Neural cell (in vitro differentiated cells): Measurements from ENCODE around the gene GPR62. TPM values are rescaled to one million over a fixed set of nuclear protein-coding genes. Genes with fewer than 3 reads are reported as not detected.

Experiments
- H2AFZ ChIP-seq: fragments of 200-600, 300-800 bp; sonication (generic), shearing (Covaris generic); 2 replicates; pipeline ENCODE4 v1.6.0; 2014; ENCODE audit warnings: low read depth, mild to moderate bottlenecking, antibody characterized with exemption, low read length, moderate library complexity
- H3F3A ChIP-seq: fragments of 200-600 bp; shearing (Covaris generic); 2 replicates; pipeline ENCODE4 v1.6.1; 2016; ENCODE audit warnings: mild to moderate bottlenecking, moderate library complexity, mixed read lengths, antibody characterized with exemption, low read length; ENCODE audit not compliant: insufficient read depth, poor library complexity, severe bottlenecking
- H3K27ac ChIP-seq: fragments of 200-600, 300-800 bp; sonication (generic), shearing (Covaris generic); 2 replicates; pipeline ENCODE4 v1.5.1; 2014; ENCODE audit warnings: mild to moderate bottlenecking, low read length, moderate library complexity
- H3K27me3 ChIP-seq: fragments of 300-800, 200-600 bp; sonication (generic), shearing (Covaris generic); 2 replicates; pipeline ENCODE4 v1.6.0; 2014; ENCODE audit warnings: mild to moderate bottlenecking, low read depth, low read length, moderate library complexity; ENCODE audit not compliant: insufficient read depth
- H3K36me3 ChIP-seq: fragments of 300-800, 200-600 bp; sonication (generic), shearing (Covaris generic); 2 replicates; pipeline ENCODE4 v1.5.1; 2014; ENCODE audit warnings: mild to moderate bottlenecking, antibody characterized with exemption, low read length, moderate library complexity; ENCODE audit not compliant: insufficient read depth
- H3K4me2 ChIP-seq: fragments of 300-800, 200-600 bp; sonication (generic), shearing (Covaris generic); 2 replicates; pipeline ENCODE4 v1.6.0; 2014; ENCODE audit warnings: mild to moderate bottlenecking, low read length
- H3K4me3 ChIP-seq: fragments of 300-800, 200-600 bp; sonication (generic), shearing (Covaris generic); 2 replicates; pipeline ENCODE4 v1.5.1; 2014; ENCODE audit warnings: mild to moderate bottlenecking, low read length, moderate library complexity
- H3K79me2 ChIP-seq: fragments of 200-600 bp; shearing (Covaris generic); replicated peaks from 2 replicates; pipeline ENCODE4 v1.6.0; 2014; ENCODE audit warnings: mild to moderate bottlenecking, low read length, moderate library complexity; ENCODE audit not compliant: insufficient read depth
- H3K9ac ChIP-seq: fragments of 300-800, 200-600 bp; sonication (generic), shearing (Covaris generic); 2 replicates; pipeline ENCODE4 v1.6.1; 2016; ENCODE audit warnings: mild to moderate bottlenecking, low read length, mixed read lengths
- H3K9me2 ChIP-seq: fragments of 200-600 bp; shearing (Covaris generic); 2 replicates; pipeline ENCODE4 v1.6.1; 2016; ENCODE audit warnings: mild to moderate bottlenecking, low read length, mixed read lengths; ENCODE audit not compliant: insufficient read depth
- H3K9me3 ChIP-seq: fragments of 200-600, 300-800 bp; sonication (generic), shearing (Covaris generic); 2 replicates; pipeline ENCODE4 v1.6.1; 2016; ENCODE audit warnings: mild to moderate bottlenecking, mixed run types, low read length, moderate library complexity, mixed read lengths
- H4K20me1 ChIP-seq: fragments of 200-600 bp; shearing (Covaris generic); 2 replicates; pipeline ENCODE4 v1.6.1; 2016; ENCODE audit warnings: mild to moderate bottlenecking, mixed run types; ENCODE audit not compliant: insufficient read depth
- EP300 ChIP-seq: fragments of 450-650 bp; conservative IDR thresholded peaks from 2 replicates; pipeline ENCODE4 v1.6.1; 2014; ENCODE audit warnings: antibody characterized with exemption, mild to moderate bottlenecking, moderate library complexity; ENCODE audit not compliant: poor library complexity, severe bottlenecking
- EZH2 ChIP-seq: fragments of 200-600, 300-800 bp; shearing (Covaris generic), sonication (generic); IDR thresholded peaks from 2 replicates; pipeline ENCODE4 v1.6.1; 2014; ENCODE audit warnings: antibody characterized with exemption, low read length, borderline replicate concordance, mild to moderate bottlenecking; ENCODE audit not compliant: insufficient read depth, poor library complexity, severe bottlenecking
- MXI1 ChIP-seq: fragments of 450-650 bp; conservative IDR thresholded peaks from 2 replicates; pipeline ENCODE4 v1.6.1; 2014; ENCODE audit warnings: antibody characterized with exemption, mild to moderate bottlenecking; ENCODE audit not compliant: poor library complexity, severe bottlenecking
- POLR2AphosphoS5 ChIP-seq: IDR thresholded peaks from 2 replicates; pipeline ENCODE4 v1.6.1; 2012
- RAD21 ChIP-seq: fragments of 450-650 bp; conservative IDR thresholded peaks from 2 replicates; pipeline ENCODE4 v1.6.1; 2014; ENCODE audit warnings: antibody characterized with exemption, mild to moderate bottlenecking, moderate library complexity
- SMC3 ChIP-seq: fragments of 450-650 bp; conservative IDR thresholded peaks from 2 replicates; pipeline ENCODE4 v1.6.1; 2014; ENCODE audit warnings: antibody characterized with exemption, mild to moderate bottlenecking, moderate library complexity; ENCODE audit not compliant: poor library complexity
- TAF1 ChIP-seq: IDR thresholded peaks from 2 replicates; pipeline ENCODE4 v1.6.1; 2012; ENCODE audit warnings: low read depth
- polyA plus RNA-seq: library from polyadenylated mRNA; depleted of rRNA; stranded (reverse); fragments of >200 nt; gene quantifications from 2 replicates; pipeline ENCODE4 v1.2.3, GENCODE V29; 2014
- TF ChIP-seq, protein P1 (sequence below): IDR thresholded peaks from 2 replicates; pipeline ENCODE4 v1.6.1; 2012; ENCODE audit warnings: borderline replicate concordance
- TF ChIP-seq, protein P2 (sequence below): fragments of 450-650 bp; IDR thresholded peaks from 2 replicates; pipeline ENCODE4 v1.5.1; 2014; ENCODE audit warnings: antibody characterized with exemption, mild to moderate bottlenecking, moderate library complexity; ENCODE audit not compliant: poor library complexity, severe bottlenecking

The GPR62 gene
- polyA plus RNA-seq, 1 donor from 2014 or later = not detected

DNA sequence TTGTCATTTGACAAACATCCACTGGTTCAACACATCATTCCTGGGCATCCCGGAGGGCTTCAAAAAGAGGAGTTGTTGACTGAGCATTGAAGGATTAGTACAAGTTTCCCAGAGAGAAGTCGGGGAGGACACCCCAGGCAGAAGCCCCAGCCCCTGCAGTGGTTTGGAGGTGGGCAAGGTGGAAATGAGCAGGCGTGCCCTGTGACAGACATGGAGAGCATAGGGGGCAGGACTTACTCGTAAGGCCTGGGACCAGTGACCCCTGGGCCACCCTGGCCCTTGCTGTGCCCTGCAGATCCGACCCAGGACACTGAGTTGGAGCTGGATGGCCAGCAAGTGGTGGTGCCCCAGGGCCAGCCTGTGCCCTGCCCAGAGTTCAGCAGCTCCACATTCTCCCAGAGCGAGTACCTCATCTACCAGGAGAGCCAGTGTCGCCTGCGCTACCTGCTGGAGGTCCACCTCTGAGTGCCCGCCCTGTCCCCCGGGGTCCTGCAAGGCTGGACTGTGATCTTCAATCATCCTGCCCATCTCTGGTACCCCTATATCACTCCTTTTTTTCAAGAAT is 7.1 kb upstream of the GPR62 start:
- Histone ChIP-seq H3K9me3 (no peaks in the 10 kb centered on the region), H3K4me2 (no peak overlapping the region), H3K4me3 (no peak overlapping the region), H3K36me3 (no peaks in the 10 kb centered on the region), H3K27me3 (no peaks in the 10 kb centered on the region), H3K79me2 (no peaks in the 10 kb centered on the region), H3F3A (no peaks in the 10 kb centered on the region), H3K9ac (no peak overlapping the region), H4K20me1 (no peaks in the 10 kb centered on the region), H2AFZ (no peak overlapping the region), H3K27ac (no peak overlapping the region), H3K9me2 (no peaks in the 10 kb centered on the region)
- TF ChIP-seq EZH2 (no peak), SMC3 (no peak), RAD21 (no peak), EP300 (no peak), POLR2AphosphoS5 (no peak), TAF1 (no peak), MXI1 (no peak)
- TF ChIP-seq, protein P1, sequence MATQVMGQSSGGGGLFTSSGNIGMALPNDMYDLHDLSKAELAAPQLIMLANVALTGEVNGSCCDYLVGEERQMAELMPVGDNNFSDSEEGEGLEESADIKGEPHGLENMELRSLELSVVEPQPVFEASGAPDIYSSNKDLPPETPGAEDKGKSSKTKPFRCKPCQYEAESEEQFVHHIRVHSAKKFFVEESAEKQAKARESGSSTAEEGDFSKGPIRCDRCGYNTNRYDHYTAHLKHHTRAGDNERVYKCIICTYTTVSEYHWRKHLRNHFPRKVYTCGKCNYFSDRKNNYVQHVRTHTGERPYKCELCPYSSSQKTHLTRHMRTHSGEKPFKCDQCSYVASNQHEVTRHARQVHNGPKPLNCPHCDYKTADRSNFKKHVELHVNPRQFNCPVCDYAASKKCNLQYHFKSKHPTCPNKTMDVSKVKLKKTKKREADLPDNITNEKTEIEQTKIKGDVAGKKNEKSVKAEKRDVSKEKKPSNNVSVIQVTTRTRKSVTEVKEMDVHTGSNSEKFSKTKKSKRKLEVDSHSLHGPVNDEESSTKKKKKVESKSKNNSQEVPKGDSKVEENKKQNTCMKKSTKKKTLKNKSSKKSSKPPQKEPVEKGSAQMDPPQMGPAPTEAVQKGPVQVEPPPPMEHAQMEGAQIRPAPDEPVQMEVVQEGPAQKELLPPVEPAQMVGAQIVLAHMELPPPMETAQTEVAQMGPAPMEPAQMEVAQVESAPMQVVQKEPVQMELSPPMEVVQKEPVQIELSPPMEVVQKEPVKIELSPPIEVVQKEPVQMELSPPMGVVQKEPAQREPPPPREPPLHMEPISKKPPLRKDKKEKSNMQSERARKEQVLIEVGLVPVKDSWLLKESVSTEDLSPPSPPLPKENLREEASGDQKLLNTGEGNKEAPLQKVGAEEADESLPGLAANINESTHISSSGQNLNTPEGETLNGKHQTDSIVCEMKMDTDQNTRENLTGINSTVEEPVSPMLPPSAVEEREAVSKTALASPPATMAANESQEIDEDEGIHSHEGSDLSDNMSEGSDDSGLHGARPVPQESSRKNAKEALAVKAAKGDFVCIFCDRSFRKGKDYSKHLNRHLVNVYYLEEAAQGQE = no peak
- TF ChIP-seq, protein P2, sequence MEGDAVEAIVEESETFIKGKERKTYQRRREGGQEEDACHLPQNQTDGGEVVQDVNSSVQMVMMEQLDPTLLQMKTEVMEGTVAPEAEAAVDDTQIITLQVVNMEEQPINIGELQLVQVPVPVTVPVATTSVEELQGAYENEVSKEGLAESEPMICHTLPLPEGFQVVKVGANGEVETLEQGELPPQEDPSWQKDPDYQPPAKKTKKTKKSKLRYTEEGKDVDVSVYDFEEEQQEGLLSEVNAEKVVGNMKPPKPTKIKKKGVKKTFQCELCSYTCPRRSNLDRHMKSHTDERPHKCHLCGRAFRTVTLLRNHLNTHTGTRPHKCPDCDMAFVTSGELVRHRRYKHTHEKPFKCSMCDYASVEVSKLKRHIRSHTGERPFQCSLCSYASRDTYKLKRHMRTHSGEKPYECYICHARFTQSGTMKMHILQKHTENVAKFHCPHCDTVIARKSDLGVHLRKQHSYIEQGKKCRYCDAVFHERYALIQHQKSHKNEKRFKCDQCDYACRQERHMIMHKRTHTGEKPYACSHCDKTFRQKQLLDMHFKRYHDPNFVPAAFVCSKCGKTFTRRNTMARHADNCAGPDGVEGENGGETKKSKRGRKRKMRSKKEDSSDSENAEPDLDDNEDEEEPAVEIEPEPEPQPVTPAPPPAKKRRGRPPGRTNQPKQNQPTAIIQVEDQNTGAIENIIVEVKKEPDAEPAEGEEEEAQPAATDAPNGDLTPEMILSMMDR = no peak

DNA sequence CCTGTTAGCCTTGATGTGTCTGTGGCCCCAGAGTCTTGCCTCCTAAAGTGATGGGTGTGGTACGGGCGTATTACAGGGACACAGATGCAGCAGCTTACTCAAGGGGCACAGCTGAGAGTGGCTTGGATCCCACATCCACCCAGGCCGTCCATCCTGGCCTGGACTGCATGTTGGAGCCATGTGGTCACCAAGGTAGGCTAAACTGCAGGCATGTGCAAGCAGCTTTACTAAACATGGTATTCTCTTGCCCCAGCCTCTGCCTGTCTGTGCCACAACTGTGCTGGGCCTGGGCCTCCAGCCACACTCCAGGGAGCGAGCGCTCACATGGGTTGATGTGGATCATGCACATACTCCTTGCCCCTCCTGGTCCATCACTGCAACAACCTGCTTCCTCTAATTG is 6.1 kb upstream of the GPR62 start:
- Histone ChIP-seq H3K27me3 (no peaks in the 10 kb centered on the region), H3F3A (no peaks in the 10 kb centered on the region), H3K4me2 (no peak overlapping the region)

More for the DNA sequence above, 6.1 kb upstream of the GPR62 start:
- Histone ChIP-seq H3K9me2 (no peaks in the 10 kb centered on the region), H2AFZ (no peak overlapping the region), H3K9me3 (no peaks in the 10 kb centered on the region), H3K36me3 (no peaks in the 10 kb centered on the region), H3K9ac (no peak overlapping the region), H3K27ac (no peak overlapping the region), H4K20me1 (no peaks in the 10 kb centered on the region), H3K79me2 (no peaks in the 10 kb centered on the region), H3K4me3 (no peak overlapping the region)
- TF ChIP-seq, protein P1 = no peak
